ENCODE data around the gene PRPF40A. TPM values are rescaled to one million over a fixed set of nuclear protein-coding genes. Genes with fewer than 3 reads are reported as not detected.

Gene PRPF40A
- total and polyA plus RNA-seq, 2 of the 8 experiments (the other 6 are each of a cell fraction or from before 2014, with no cell fraction given) = 85.5 to 176 TPM

DNA sequence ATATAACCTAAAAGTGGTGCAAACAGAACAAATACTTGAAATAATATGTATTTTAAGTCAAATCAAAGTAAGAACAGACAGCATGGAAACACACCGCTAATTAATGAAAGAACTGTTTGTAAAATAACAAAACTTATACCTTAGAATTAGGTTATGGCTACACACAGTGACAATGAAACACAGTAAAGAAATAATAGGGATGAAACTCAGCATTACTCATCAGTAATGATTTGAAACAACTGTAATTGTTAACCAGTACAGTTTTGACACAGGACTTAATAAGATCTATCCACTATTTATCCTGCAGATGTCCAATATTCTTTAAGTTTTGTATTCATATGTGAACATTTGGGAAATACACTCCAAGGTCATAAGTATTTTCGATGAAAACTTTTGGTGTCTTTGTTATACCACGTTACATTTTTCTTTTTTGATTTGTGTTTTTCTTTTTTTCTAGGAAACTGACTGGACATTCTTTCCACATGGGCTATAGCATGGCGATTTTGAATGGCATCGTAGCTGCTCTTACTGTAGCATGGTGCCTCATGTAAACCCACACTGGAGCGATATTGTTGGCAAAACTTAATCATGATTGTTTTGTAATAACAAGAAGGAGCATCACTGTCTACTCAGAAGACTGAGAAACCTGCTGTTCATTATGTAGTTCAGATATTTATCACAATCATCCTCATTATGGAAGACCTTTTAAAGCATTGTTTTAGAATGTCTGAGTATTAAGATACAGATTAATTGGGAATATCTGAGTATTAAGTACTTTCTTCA lies 42.2 kb upstream of the PRPF40A start:
- no peak overlapping the region for H2BK120ac ChIP-seq (replicated peaks; ENCODE audit: low read depth, low read length)
- no peaks in the 10 kb centered on the region for H3K27me3 ChIP-seq (replicated peaks in 1 of 4; ENCODE audit: control insufficient read depth in 3 of 4, extremely low read depth in 1 of 4, insufficient read depth in 3 of 4, low read length in 3 of 4)
- no peak overlapping the region for H3K56ac ChIP-seq (replicated peaks; ENCODE audit: insufficient read length, low read depth, low read length)
- no peak overlapping the region for H3K18ac ChIP-seq (ENCODE audit: extremely low read depth, low read length)
- no peaks in the 10 kb centered on the region for H3K4me1 ChIP-seq (replicated peaks in 1 of 4; ENCODE audit: control insufficient read depth in 3 of 4, insufficient read depth in 4 of 4, low read length in 3 of 4)
- no peak overlapping the region for H4K91ac ChIP-seq (replicated peaks; ENCODE audit: insufficient read length, low read length)
- peaks cover 0 to 2% of the 10 kb centered on the region in 2 experiments for H4K20me1 ChIP-seq (replicated peaks in 1 of 2; ENCODE audit: control insufficient read depth in 1 of 2, insufficient read depth in 2 of 2, low read length in 2 of 2)
- H2AK5ac ChIP-seq (ENCODE audit: low read depth, low read length) = no peak overlapping the region
- H3K27ac ChIP-seq (ENCODE audit: low read depth, low read length) = no peak overlapping the region
- FAIRE-seq = no peak
- H2BK15ac ChIP-seq (ENCODE audit: low read length) = no peak overlapping the region
- H2BK12ac ChIP-seq (ENCODE audit: low read depth, low read length) = no peak overlapping the region
- CTCF ChIA-PET (ENCODE audit: partially characterized antibody) = interaction anchor here (1.3 kb wide), 1 partner anchor 102 kb away, joined by 3 read pairs; no protein-coding TSS in a partner anchor
- H3K9me3 ChIP-seq (ENCODE audit: insufficient read depth in 2 of 2, low read depth in 1 of 2, low read length in 1 of 2) = no peaks in the 10 kb centered on the region
- no peak overlapping the region for H2AFZ ChIP-seq (ENCODE audit: low read length)
- H4K8ac ChIP-seq (ENCODE audit: extremely low read depth, insufficient read depth, low read length) = no peak overlapping the region
- H3K36me3 ChIP-seq (ENCODE audit: control insufficient read depth in 2 of 4, insufficient read depth in 4 of 4, low read length in 3 of 4) = peaks cover 0 to 45% (median 8%) of the 10 kb centered on the region in 4 experiments; a peak in 6 of 8 replicates
- no peak overlapping the region for H2BK5ac ChIP-seq (ENCODE audit: low read depth, low read length)
- no peak overlapping the region for H4K5ac ChIP-seq (ENCODE audit: insufficient read length, low read depth, low read length)
- H3K14ac ChIP-seq (ENCODE audit: insufficient read length) = no peak overlapping the region
- no peaks in the 10 kb centered on the region for H3K79me2 ChIP-seq (ENCODE audit: control insufficient read depth in 1 of 2, insufficient read depth in 2 of 2, low read length in 2 of 2)
- no peak overlapping the region for H3K4ac ChIP-seq (replicated peaks; ENCODE audit: insufficient read length, low read depth, low read length)
- no peak overlapping the region for H3K4me2 ChIP-seq (ENCODE audit: insufficient read depth in 1 of 2, low read depth in 2 of 2, low read length in 2 of 2)
- H3K23me2 ChIP-seq (ENCODE audit: low read depth, low read length) = no peaks in the 10 kb centered on the region
- no peak overlapping the region for H3K23ac ChIP-seq (ENCODE audit: insufficient read length)
- H2BK20ac ChIP-seq (ENCODE audit: low read length) = no peak overlapping the region
- no peak overlapping the region for H3K9ac ChIP-seq (replicated peaks in 1 of 4; ENCODE audit: extremely low read depth in 1 of 4, low read depth in 3 of 4, low read length in 3 of 4)
- 95% methylated on average over 6 of the region's 6 CpGs; no CpG with 5 or more reads in 1 of the 2 experiments for WGBS, 2 experiments (ENCODE audit: extremely low coverage in 1 of 2, insufficient coverage in 1 of 2, insufficient read length in 1 of 2, insufficient replicate concordance in 2 of 2, low coverage in 1 of 2, low lambda C conversion rate in 2 of 2, missing lambda C conversion rate in 1 of 2)
- POLR2A ChIA-PET (ENCODE audit: partially characterized antibody) = no interaction called here
- H3K4me3 ChIP-seq (ENCODE audit: extremely low read depth in 1 of 4, insufficient read depth in 2 of 4, low read depth in 3 of 4, low read length in 4 of 4) = no peak overlapping the region
- no peaks in the 10 kb centered on the region; the same call in none of the 2 replicates for H3K79me1 ChIP-seq (ENCODE audit: low read depth, low read length)
- TF ChIP-seq TBP (IDR thresholded peaks at IDR 0.05; ENCODE audit: low read depth, low read length) (no peak), JUND (IDR thresholded peaks at IDR 0.05; ENCODE audit: low read length) (no peak), CBX8 (IDR thresholded peaks at IDR 0.05; ENCODE audit: borderline replicate concordance, low read depth, low read length) (no peak)
- DNase-seq (ENCODE audit: low read depth in 1 of 2, low spot score in 2 of 2) = no peak

Measured in H1 (cell line).